Measurements from ENCODE around the gene E2F7.

The E2F7 gene

GRCh38 chr12:77065361-77066204 is at the start of gene E2F7:
TSS of gene E2F7 (minus strand) at chr12:77065569. CDS start at chr12:77064635, 934 bp downstream.
- H4K20me1 ChIP-seq (ENCODE audit: insufficient read depth, low read length), result no peaks in the 10 kb centered on the region
- peaks cover 12% of the 10 kb centered on the region for H3K79me2 ChIP-seq (ENCODE audit: insufficient read depth, low read length)
- H3K9me3 ChIP-seq (ENCODE audit: low read length), result no peaks in the 10 kb centered on the region
- peaks cover 48% of the 10 kb centered on the region for H3K4me1 ChIP-seq (ENCODE audit: insufficient read depth, low read length, severe bottlenecking)
- peak within 1 kb of the TSS; percentile 95; the same call in 1 of the 2 replicates for H2AFZ ChIP-seq (ENCODE audit: low read length)
- H3K4me3 ChIP-seq (ENCODE audit: low read depth, low read length, poor library complexity, severe bottlenecking), result peak within 1 kb of the TSS; percentile 75
- H3K9ac ChIP-seq (ENCODE audit: low read length), result peak within 1 kb of the TSS; percentile 81
- peaks cover 11% of the 10 kb centered on the region; the same call in 1 of the 2 replicates for H3K36me3 ChIP-seq (ENCODE audit: insufficient read depth, low read length)
- no peaks in the 10 kb centered on the region for H3K9me2 ChIP-seq (ENCODE audit: low read depth, low read length)
- TF ChIP-seq CTCF (IDR thresholded peaks at IDR 0.05; ENCODE audit: low read length) (no peak), EZH2 (IDR thresholded peaks at IDR 0.05; ENCODE audit: borderline replicate concordance, low read length) (no peak)
- H3F3A ChIP-seq (ENCODE audit: insufficient read depth, low read length), result no peaks in the 10 kb centered on the region
- no peaks in the 10 kb centered on the region for H3K27me3 ChIP-seq (ENCODE audit: insufficient read depth, low read length)
- peak within 1 kb of the TSS; percentile 91 for H3K4me2 ChIP-seq (ENCODE audit: low read length)
- peak within 1 kb of the TSS; percentile 35 for H3K27ac ChIP-seq (ENCODE audit: low read depth, low read length, poor library complexity, severe bottlenecking)

- no peak overlapping the region for H3K27ac ChIP-seq (ENCODE audit: low read depth, low read length, poor library complexity, severe bottlenecking)
- no peaks in the 10 kb centered on the region for H3K79me2 ChIP-seq (ENCODE audit: insufficient read depth, low read length)
- H3K27me3 ChIP-seq (ENCODE audit: insufficient read depth, low read length), result no peaks in the 10 kb centered on the region
- no peaks in the 10 kb centered on the region for H4K20me1 ChIP-seq (ENCODE audit: insufficient read depth, low read length)
- H3K9ac ChIP-seq (ENCODE audit: low read length), result no peak overlapping the region
- TF ChIP-seq EZH2 (IDR thresholded peaks at IDR 0.05; ENCODE audit: borderline replicate concordance, low read length), result no peak
- no peak for TF ChIP-seq CTCF (IDR thresholded peaks at IDR 0.05; ENCODE audit: low read length)
- 0 out of 2 replicates have a peak, but pooled peaks cover 5% of the 10 kb centered on the region for H3K9me3 ChIP-seq (ENCODE audit: low read length)
- H3K9me2 ChIP-seq (ENCODE audit: low read depth, low read length), result no peaks in the 10 kb centered on the region
- no peak overlapping the region for H3K4me2 ChIP-seq (ENCODE audit: low read length)
- no peaks in the 10 kb centered on the region for H3K36me3 ChIP-seq (ENCODE audit: insufficient read depth, low read length)
- no peaks in the 10 kb centered on the region for H3K4me1 ChIP-seq (ENCODE audit: insufficient read depth, low read length, severe bottlenecking)
- no peaks in the 10 kb centered on the region for H3F3A ChIP-seq (ENCODE audit: insufficient read depth, low read length)
- H3K4me3 ChIP-seq (ENCODE audit: low read depth, low read length, poor library complexity, severe bottlenecking), result no peak overlapping the region
- H2AFZ ChIP-seq (ENCODE audit: low read length), result no peak overlapping the region
Measured at GRCh38 chr12:77113971-77114370, 48.6 kb upstream of the E2F7 start.

GRCh38 chr12:77108707-77109106 is 43.3 kb upstream of the E2F7 start:
- H3K9ac ChIP-seq (ENCODE audit: low read length), result no peak overlapping the region
- no peak overlapping the region for H3K27ac ChIP-seq (ENCODE audit: low read depth, low read length, poor library complexity, severe bottlenecking)
- H4K20me1 ChIP-seq (ENCODE audit: insufficient read depth, low read length), result no peaks in the 10 kb centered on the region
- H3K4me1 ChIP-seq (ENCODE audit: insufficient read depth, low read length, severe bottlenecking), result no peaks in the 10 kb centered on the region
- H3K9me2 ChIP-seq (ENCODE audit: low read depth, low read length), result no peaks in the 10 kb centered on the region
- no peak overlapping the region for H3K4me2 ChIP-seq (ENCODE audit: low read length)
- H3K79me2 ChIP-seq (ENCODE audit: insufficient read depth, low read length), result no peaks in the 10 kb centered on the region
- TF ChIP-seq EZH2 (IDR thresholded peaks at IDR 0.05; ENCODE audit: borderline replicate concordance, low read length) (no peak), CTCF (IDR thresholded peaks at IDR 0.05; ENCODE audit: low read length) (no peak)
- no peak overlapping the region for H3K4me3 ChIP-seq (ENCODE audit: low read depth, low read length, poor library complexity, severe bottlenecking)
- no peaks in the 10 kb centered on the region for H3K27me3 ChIP-seq (ENCODE audit: insufficient read depth, low read length)
- no peak overlapping the region for H2AFZ ChIP-seq (ENCODE audit: low read length)
- H3K9me3 ChIP-seq (ENCODE audit: low read length), result 0 out of 2 replicates have a peak, but pooled peaks cover 5% of the 10 kb centered on the region
- no peaks in the 10 kb centered on the region for H3K36me3 ChIP-seq (ENCODE audit: insufficient read depth, low read length)
- H3F3A ChIP-seq (ENCODE audit: insufficient read depth, low read length), result no peaks in the 10 kb centered on the region

Measured in OCI-LY1 (cell line).